Measurements from ENCODE around the gene SAMD11.
"Not testable (repeated sequence)": the region's sequence is repeated elsewhere in the genome, so short reads cannot be mapped to it uniquely, and the experiment has no call there.

DNA sequence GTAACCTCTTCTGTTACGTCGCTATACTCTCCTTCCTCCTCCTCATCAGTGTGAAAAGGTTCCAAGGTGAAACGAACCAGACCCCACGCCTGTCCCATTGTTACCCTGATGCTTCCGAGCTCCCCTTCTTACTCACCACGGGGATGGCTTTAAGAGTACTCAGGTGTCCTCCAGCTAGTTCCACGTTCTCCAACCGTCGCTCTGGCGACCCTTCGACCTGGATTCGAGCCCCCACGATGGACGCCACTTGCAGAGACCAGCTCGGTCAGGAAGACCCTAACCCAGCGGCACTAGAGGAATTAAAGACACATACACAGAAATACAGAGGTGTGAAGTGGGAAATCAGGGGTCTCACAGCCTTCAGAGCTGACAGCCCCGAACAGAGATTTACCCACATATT is 25.8 kb upstream of the SAMD11 start:
- TF ChIP-seq, protein P1, sequence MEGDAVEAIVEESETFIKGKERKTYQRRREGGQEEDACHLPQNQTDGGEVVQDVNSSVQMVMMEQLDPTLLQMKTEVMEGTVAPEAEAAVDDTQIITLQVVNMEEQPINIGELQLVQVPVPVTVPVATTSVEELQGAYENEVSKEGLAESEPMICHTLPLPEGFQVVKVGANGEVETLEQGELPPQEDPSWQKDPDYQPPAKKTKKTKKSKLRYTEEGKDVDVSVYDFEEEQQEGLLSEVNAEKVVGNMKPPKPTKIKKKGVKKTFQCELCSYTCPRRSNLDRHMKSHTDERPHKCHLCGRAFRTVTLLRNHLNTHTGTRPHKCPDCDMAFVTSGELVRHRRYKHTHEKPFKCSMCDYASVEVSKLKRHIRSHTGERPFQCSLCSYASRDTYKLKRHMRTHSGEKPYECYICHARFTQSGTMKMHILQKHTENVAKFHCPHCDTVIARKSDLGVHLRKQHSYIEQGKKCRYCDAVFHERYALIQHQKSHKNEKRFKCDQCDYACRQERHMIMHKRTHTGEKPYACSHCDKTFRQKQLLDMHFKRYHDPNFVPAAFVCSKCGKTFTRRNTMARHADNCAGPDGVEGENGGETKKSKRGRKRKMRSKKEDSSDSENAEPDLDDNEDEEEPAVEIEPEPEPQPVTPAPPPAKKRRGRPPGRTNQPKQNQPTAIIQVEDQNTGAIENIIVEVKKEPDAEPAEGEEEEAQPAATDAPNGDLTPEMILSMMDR (IDR thresholded peaks at IDR 0.05), result not testable (repeated sequence)
- not testable (repeated sequence) for TF ChIP-seq POLR2A (IDR thresholded peaks at IDR 0.05)
